ENCODE data around the gene CFAP92.
"Not testable (repeated sequence)": the region's sequence is repeated elsewhere in the genome, so short reads cannot be mapped to it uniquely, and the experiment has no call there.

CFAP92 gene

DNA sequence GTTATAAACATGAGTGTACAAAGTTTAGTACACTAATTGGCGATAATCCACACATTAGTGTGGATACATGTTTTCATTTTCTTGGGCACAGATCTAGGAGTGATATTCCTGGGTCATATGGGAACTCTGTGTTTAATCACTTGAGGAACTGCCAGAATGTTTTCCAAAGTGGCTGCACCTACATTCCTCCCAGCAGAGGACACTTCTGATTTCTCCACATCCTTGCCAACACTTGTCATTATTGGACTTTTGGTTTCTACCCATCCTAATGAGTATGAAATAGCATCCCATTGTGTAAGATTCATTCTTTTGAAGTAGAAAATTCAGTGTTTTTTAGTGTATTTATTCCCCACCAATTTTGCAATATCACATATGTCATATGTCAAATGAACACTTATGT, 53.6 kb downstream of the CFAP92 start:
- DNase-seq, result no peak

- no peak for DNase-seq
Observed at GRCh38 chr3:128936341-128936740, 57.5 kb downstream of the CFAP92 start.

DNA sequence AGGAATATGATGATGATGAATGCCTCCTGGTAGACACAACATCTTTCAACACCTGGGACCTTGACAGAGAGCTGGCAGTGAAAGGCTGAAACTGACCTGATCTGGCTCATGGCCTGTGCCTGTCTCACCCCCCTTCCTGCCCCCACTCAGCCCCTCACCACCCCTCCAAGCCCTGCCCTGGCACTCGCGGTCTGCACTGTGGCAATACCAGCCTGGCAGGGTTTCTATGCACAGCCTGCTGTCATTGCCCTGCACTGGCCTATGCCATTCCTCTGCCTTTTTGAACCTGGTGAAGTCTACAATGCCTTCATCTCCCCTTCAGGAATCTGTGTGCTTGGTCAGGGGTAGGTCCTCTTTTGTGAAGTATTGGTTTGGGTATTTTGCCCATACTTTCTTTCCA, 58.0 kb downstream of the CFAP92 start:
- DNase-seq, result no peak

GRCh38 chr3:128933922-128934253, 60.0 kb downstream of the CFAP92 start:
- DNase-seq, result no peak

GRCh38 chr3:128933213-128933921, 60.5 kb downstream of the CFAP92 start:
- no peak for DNase-seq

DNA sequence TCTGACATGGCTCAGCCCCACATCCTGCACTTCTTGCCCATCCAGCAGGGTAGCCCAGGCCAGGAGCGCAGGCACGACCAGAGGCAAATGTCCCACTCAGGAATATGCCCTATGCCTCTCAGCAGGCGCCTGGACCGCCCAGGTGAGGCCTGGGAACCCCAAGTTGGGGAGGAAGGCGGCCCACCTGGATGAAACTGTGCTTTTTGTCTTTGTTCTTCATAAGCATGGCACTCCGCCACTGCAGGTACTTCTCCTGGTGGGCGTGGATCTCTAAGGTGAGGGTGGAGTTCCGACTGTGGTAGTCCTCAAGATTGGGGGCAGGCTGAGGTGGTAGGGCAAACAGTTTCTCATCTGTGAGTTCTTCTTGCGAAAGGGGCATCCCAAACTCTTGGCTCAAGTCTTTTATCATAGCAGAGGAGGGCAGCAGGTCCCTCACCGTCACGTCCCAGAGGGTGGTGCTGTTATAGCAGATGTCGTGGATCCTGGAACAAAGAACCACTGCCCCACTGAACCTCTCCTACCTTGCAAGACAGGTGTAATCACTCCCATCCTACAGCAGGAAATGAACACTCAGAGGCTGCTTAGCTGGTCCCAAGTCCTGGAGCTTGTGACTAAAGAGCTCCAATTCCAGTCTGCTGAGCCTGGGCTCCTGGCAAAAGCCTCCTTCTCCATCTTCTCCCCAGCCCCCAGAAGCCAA, 61.2 kb downstream of the CFAP92 start:
- no peak for DNase-seq

GRCh38 chr3:128931046-128931445, 62.8 kb downstream of the CFAP92 start:
- DNase-seq, result no peak

DNA sequence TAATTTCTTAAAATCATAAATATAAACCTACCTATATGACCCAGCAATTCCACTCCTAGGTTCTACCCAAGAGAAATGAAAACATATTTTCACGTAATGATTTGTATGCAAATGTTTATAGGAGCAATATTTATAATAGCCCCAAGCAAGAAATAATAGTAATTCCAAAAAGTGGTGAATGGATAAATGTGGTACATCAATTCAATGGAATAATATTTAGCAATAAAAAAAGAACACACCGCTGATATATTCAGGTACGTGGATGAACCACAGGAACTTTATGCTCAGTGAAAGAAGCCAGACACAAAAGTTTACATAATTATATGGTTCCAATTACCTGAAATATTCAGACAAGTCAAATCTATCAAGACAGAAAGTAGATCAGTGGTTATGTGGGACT, 64.5 kb downstream of the CFAP92 start:
- no peak for DNase-seq

DNA sequence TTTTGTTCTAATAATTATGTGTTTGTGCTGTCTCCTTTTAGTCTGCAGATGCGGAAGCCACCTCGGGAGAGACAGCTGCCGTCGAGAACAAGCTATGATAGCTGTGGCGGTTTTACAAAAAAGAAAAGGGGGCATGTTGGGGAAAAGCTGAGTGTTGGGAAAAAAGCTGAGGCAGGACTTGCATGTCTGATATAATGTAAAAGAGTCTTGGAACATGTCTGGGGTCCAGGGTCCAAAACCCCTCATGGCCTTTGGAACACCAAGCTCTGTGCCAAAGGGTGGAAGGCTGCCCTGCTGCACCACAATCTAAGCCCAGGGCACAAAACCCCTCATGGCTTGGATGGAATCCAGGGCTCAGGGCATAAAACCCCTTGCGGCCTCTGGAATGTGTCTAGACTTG, 69.9 kb downstream of the CFAP92 start:
- DNase-seq, result not testable (repeated sequence)

GRCh38 chr3:128923576-128923975, 70.3 kb downstream of the CFAP92 start:
- no peak for DNase-seq

DNA sequence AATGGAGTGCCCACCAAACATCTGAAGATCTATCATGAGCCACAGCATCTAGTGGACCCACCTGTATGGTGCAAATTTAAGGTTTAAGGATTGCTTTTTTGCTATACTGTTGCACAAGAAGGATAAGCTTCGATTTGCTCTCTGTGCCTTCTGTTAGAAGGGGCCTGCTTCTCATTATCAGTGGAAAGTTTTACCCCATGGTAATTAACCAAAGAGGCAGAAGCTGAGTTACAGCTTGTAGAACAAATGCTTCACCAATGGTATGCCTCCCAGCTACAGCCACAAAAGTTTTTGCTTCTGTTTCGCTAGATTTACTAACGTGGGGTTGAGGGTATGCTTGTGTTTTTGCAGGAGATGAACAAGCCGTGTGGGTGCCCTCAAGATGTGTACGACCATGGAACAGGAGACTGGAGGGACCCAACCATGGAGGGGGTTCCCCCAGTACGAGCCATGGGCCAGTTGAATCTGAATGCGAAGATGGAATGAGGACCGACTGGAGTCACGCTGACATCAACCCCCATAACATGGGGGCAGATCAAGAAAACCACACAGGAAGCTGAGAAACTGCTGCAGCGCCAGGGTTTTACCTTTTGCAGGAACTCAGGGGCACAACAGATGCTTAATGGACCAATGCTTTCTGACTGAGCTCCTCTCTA, 70.9 kb downstream of the CFAP92 start:
- DNase-seq, result no peak

GRCh38 chr3:128919988-128920387, 73.9 kb downstream of the CFAP92 start:
- DNase-seq, result no peak

- DNase-seq, result peak in 2 of 56 donors; percentile 16 to 17
Observed at GRCh38 chr3:128917291-128917690, 76.6 kb downstream of the CFAP92 start.

- DNase-seq, result no peak
Observed at GRCh38 chr3:128914966-128915645, 78.8 kb downstream of the CFAP92 start.

DNA sequence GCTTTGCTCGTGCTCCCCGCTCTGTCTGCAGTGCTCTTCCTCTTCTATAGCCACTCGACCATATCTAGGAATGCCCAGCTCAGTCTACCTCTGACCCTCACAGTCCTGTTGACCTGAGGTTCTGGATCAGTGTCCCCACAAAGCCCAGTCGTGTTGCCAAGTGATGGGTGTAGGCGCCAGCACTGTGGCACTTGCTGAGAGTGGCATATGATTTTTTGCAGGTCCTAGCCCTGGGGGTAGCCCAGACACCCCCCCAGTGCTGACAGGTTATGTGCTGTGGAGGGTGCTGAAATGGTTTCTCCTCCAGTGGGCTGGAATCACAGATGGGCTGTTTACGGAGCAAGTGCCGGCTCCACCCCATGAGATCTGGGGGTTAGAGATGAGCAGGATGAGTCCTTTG, 82.0 kb downstream of the CFAP92 start:
- DNase-seq, result no peak

DNA sequence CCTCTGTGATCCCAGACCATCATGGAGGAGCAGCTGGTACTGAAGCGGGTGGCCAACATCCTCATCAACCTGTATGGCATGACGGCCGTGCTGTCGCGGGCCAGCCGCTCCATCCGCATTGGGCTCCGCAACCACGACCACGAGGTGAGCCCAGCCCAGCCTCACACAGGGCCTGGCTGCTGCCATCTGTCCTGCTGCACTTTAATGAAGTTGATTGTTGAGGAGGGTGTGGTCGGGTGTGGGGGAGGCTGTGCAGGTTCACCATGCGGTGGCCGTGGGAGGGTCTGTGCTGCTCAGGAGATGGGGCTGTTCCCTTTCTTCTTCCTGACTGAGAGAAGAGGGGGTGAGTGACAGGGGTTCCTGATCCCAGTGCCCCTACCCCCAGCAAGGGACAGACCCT, 83.9 kb downstream of the CFAP92 start:
- DNase-seq, result peak in 1 of 56 donors; percentile 14

- DNase-seq, result no peak
Observed at GRCh38 chr3:128908951-128909350, 84.9 kb downstream of the CFAP92 start.

GRCh38 chr3:128907706-128908445, 86.0 kb downstream of the CFAP92 start:
- DNase-seq, result no peak

DNA sequence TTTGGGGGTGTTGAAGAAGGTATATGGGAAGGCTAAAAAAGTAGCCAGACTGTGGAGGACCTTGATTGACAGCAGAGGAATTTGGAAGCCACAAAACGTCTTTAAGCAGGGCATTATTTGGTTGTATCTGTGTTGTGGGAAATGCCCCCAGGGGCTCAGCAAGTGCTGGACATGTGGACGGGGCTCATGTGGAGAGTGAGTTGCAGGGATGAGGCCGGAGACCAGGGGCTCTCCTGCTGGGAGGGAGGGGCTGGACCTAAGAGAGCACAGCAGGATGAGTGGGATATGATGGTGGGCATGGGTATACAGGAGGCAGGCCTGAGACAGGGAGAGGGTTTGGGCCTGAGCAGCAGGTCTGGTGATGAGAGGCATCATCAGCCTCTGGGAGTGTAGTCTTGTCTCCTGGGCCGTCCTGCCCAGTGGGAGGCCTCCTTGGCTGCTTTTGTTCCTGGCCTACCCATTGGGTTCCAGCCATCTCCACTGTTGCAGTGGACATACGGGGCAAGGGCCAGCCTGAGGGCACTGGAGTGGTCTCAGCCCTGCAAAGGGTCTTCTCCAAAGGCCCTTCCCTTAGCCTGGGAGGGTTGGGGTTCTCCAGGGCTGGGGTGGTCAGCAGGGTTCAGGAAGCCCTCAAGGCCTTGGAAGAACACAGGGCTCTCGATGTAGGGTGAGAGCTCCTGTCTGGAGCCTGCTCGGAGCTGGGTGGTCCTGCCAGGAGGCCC, 86.9 kb downstream of the CFAP92 start:
- no peak for DNase-seq

DNA sequence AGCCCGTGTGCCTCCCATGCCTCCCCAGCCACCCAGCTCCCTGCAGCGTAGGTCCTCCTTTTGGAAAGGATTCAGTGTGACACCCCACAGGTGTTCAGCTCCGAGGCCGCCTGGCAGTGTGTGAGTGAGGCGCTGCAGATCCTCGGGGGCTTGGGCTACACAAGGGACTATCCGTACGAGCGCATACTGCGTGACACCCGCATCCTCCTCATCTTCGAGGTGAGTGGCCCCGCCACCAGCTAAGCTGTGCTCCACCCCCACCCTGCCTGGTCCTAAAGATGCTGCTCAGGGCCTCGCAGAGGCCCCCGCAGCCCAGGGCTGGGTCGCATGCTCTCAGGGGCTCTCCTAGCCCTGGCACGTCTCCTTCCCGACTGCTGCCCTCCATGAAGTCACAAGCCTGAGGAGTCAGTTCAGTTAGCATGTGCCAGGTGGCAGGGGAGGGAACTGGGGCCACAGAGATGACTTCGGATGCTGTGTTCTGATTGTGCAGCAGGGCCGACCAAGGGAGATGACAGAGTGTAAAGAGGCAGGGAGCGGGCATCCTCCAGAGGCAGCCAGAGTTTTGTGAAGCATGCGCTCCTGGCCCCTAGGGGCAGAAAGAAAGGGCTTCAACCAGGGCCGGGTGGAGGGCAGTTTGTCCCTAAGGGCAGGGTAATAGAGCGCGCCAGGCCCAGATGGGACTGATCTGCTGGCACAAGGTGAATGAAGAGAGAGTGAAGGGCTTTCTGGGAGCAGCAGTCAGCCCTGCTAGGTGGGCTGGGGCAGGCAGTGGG, 87.7 kb downstream of the CFAP92 start:
- DNase-seq, result no peak
